Natural killer cell (primary cell): Measurements from ENCODE around the gene CPNE4. TPM values are rescaled to one million over a fixed set of nuclear protein-coding genes. Genes with fewer than 3 reads are reported as not detected.

Source experiments
- ATAC-seq, 3 donors: fragments of 150-1000 bp in 2 of 3; fragments of 200-7000 bp in 1 of 3; cut with Tn5 transposase; 1 replicate in 1 of 3; 2 replicates in 2 of 3; pipeline ENCODE4 v1.10.0; 2021; ENCODE audit warnings: mild to moderate bottlenecking in 2 of 3, moderate library complexity in 2 of 3
- DNase-seq, 2 donors: peaks; one replicate each; pipeline versions ENCODE4 v3.0.0 to v3.0.0-alpha.2; 2013 to 2021; ENCODE audit warnings: mixed read lengths in 1 of 2
- H3K27ac ChIP-seq: one replicate; pipeline ENCODE4 v1.5.1; 2013; ENCODE audit warnings: mild to moderate bottlenecking, low read length
- H3K27me3 ChIP-seq: one replicate; pipeline ENCODE4 v1.6.1; 2013; ENCODE audit warnings: low read length; ENCODE audit not compliant: control insufficient read depth, insufficient read depth
- H3K36me3 ChIP-seq: one replicate; pipeline ENCODE4 v1.6.1; 2013; ENCODE audit warnings: low read length; ENCODE audit not compliant: control insufficient read depth, insufficient read depth
- H3K4me1 ChIP-seq: one replicate; pipeline ENCODE4 v1.6.1; 2013; ENCODE audit warnings: low read length; ENCODE audit not compliant: control insufficient read depth, insufficient read depth
- H3K4me3 ChIP-seq: one replicate; pipeline ENCODE4 v1.5.1; 2013; ENCODE audit warnings: low read length
- H3K9me3 ChIP-seq: one replicate; pipeline ENCODE4 v1.6.1; 2013; ENCODE audit warnings: low read length; ENCODE audit not compliant: control insufficient read depth, insufficient read depth
- H3K27ac Mint-ChIP-seq, 2 donors: one replicate each; pipeline ENCODE4 v1.8.0; 2022; ENCODE audit warnings: mild to moderate bottlenecking in 2 of 2, mixed read lengths in 2 of 2, moderate library complexity in 1 of 2
- H3K27me3 Mint-ChIP-seq, 2 donors: one replicate each; pipeline ENCODE4 v1.8.0; 2022; ENCODE audit warnings: low read depth in 2 of 2, mixed read lengths in 2 of 2
- H3K36me3 Mint-ChIP-seq: one replicate; pipeline ENCODE4 v1.8.0; 2022; ENCODE audit warnings: mixed read lengths
- H3K4me1 Mint-ChIP-seq, 2 donors: one replicate each; pipeline ENCODE4 v1.8.0; 2022; ENCODE audit warnings: mixed read lengths in 2 of 2
- H3K4me3 Mint-ChIP-seq: one replicate; pipeline ENCODE4 v1.8.0; 2022; ENCODE audit warnings: mild to moderate bottlenecking, moderate library complexity, mixed read lengths
- H3K9me3 Mint-ChIP-seq, 2 donors: one replicate each; pipeline ENCODE4 v1.8.0; 2022; ENCODE audit warnings: mixed read lengths in 2 of 2
- CTCF ChIP-seq: fragments of 200-600 bp; IDR thresholded peaks from one replicate; pipeline ENCODE4 v1.8.0; 2022; ENCODE audit warnings: antibody characterized with exemption
- WGBS: methylation state at CpG from one replicate; pipeline ENCODE4 v1.1.7; 2013; ENCODE audit warnings: missing lambda C conversion rate; ENCODE audit not compliant: insufficient coverage; 5-methylcytosine and 5-hydroxymethylcytosine counted together
- intact Hi-C: fragments of 100-400 bp; cut with micrococcal nuclease; formaldehyde crosslinking; loops from one replicate; pipeline ENCODE4 v1.14.2; 2022
- total RNA-seq, 4 donors: library from RNA; stranded (reverse); fragments of 120-200 nt in 1 of 4; gene quantifications; one replicate each; pipeline versions ENCODE4 v1.2.3 to v1.2.4, GENCODE V29; 2013 to 2022

The CPNE4 gene
- total RNA-seq, 3 donors from 2014 or later (not counting 1 experiment from before 2014, with no cell fraction given): not detected

GRCh38 chr3:131806736-131807135 lies 228.1 kb downstream of the CPNE4 start:
- Mint-ChIP-seq H3K36me3 (no peaks in the 10 kb centered on the region), H3K27ac (no peak overlapping the region), H3K9me3 (no peaks in the 10 kb centered on the region), H3K4me1 (no peaks in the 10 kb centered on the region), H3K4me3 (no peak overlapping the region), H3K27me3 (peaks cover 0 to 4% of the 10 kb centered on the region in 2 donors)
- ATAC-seq (no peak), DNase-seq (no peak)
- no peaks in the 10 kb centered on the region for H3K27me3 ChIP-seq
- intact Hi-C loops: no loop called here
- no peak for TF ChIP-seq CTCF
- H3K9me3 ChIP-seq: no peaks in the 10 kb centered on the region
- H3K36me3 ChIP-seq: no peaks in the 10 kb centered on the region
- no peak overlapping the region for H3K4me3 ChIP-seq
- no peaks in the 10 kb centered on the region for H3K4me1 ChIP-seq
- H3K27ac ChIP-seq: no peak overlapping the region
- 30% methylated on average over 3 of the region's 4 CpGs for WGBS

GRCh38 chr3:131804565-131805133 lies 230.2 kb downstream of the CPNE4 start:
- H3K4me1 Mint-ChIP-seq: no peaks in the 10 kb centered on the region
- 84% methylated on average over 3 of the region's 3 CpGs for WGBS
- intact Hi-C loops: no loop called here

GRCh38 chr3:131803113-131803512 lies 231.7 kb downstream of the CPNE4 start:
- H3K27ac Mint-ChIP-seq: no peak overlapping the region
- no peaks in the 10 kb centered on the region for H3K36me3 Mint-ChIP-seq
- intact Hi-C loops: no loop called here
- H3K4me3 Mint-ChIP-seq: no peak overlapping the region
- no peaks in the 10 kb centered on the region for H3K9me3 ChIP-seq
- no peaks in the 10 kb centered on the region for H3K27me3 ChIP-seq
- H3K4me1 ChIP-seq: no peaks in the 10 kb centered on the region
- no peak overlapping the region for H3K4me3 ChIP-seq
- H3K27ac ChIP-seq: no peak overlapping the region
- TF ChIP-seq CTCF: no peak
- DNase-seq (no peak), ATAC-seq (no peak)
- H3K27me3 Mint-ChIP-seq: peaks cover 0 to 2% of the 10 kb centered on the region in 2 donors
- H3K9me3 Mint-ChIP-seq: no peaks in the 10 kb centered on the region
- no peaks in the 10 kb centered on the region for H3K4me1 Mint-ChIP-seq
- no peaks in the 10 kb centered on the region for H3K36me3 ChIP-seq
- WGBS: 95% methylated on average over 1 of the region's 1 CpG

More at GRCh38 chr3:131804565-131805133, 230.2 kb downstream of the CPNE4 start:
- Histone ChIP-seq H3K27me3 (no peaks in the 10 kb centered on the region), H3K4me1 (no peaks in the 10 kb centered on the region), H3K4me3 (no peak overlapping the region), H3K9me3 (no peaks in the 10 kb centered on the region), H3K36me3 (no peaks in the 10 kb centered on the region), H3K27ac (no peak overlapping the region)
- no peaks in the 10 kb centered on the region for H3K9me3 Mint-ChIP-seq
- no peak overlapping the region for H3K4me3 Mint-ChIP-seq
- H3K27ac Mint-ChIP-seq: no peak overlapping the region
- DNase-seq (no peak), ATAC-seq (no peak)
- H3K36me3 Mint-ChIP-seq: no peaks in the 10 kb centered on the region
- peaks cover 0 to 3% of the 10 kb centered on the region in 2 donors for H3K27me3 Mint-ChIP-seq
- no peak for TF ChIP-seq CTCF

GRCh38 chr3:131802029-131802428 lies 232.8 kb downstream of the CPNE4 start:
- no peak for DNase-seq
- Mint-ChIP-seq H3K27me3 (peaks cover 0 to 2% of the 10 kb centered on the region in 2 donors), H3K4me1 (no peaks in the 10 kb centered on the region), H3K36me3 (no peaks in the 10 kb centered on the region), H3K9me3 (no peaks in the 10 kb centered on the region), H3K4me3 (no peak overlapping the region), H3K27ac (no peak overlapping the region)
- intact Hi-C loops: no loop called here
- H3K4me1 ChIP-seq: no peaks in the 10 kb centered on the region
- no peak overlapping the region for H3K27ac ChIP-seq
- H3K36me3 ChIP-seq: no peaks in the 10 kb centered on the region
- no peak for TF ChIP-seq CTCF
- no peaks in the 10 kb centered on the region for H3K9me3 ChIP-seq
- no peaks in the 10 kb centered on the region for H3K27me3 ChIP-seq
- no CpG with 5 or more reads among the region's 3 CpGs for WGBS
- ATAC-seq: no peak
- no peak overlapping the region for H3K4me3 ChIP-seq
